GM12873 (cell line): ENCODE data around the gene FERMT2.

Experiments
- CTCF ChIP-seq: IDR thresholded peaks from 2 replicates; pipeline ENCODE4 v1.5.1; 2012; ENCODE audit warnings: low read depth, mild to moderate bottlenecking, moderate library complexity, low read length, control low read depth; ENCODE audit not compliant: insufficient read depth; ENCODE audit errors: missing control alignments

Gene FERMT2

GRCh38 chr14:52898496-52898895 lies 52.4 kb downstream of the FERMT2 start:
- no peak for TF ChIP-seq CTCF

DNA sequence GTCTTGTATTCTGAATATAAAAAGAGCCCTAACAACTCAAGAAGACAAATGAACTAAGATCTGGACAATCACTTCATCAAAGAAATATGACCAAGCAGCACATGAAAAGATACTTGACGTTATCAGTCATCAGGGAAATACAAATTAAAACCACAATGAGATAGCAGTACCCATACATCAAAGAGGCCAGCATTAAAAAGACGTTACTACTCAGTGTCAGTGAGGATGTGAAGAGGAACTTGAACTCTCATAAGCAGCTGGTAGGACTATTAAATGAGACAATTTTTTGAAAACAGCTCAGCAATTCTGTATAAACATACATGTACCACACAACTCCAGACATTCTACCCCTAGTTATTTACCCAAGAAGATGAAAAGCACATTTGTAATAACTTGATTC lies 55.9 kb downstream of the FERMT2 start:
- TF ChIP-seq CTCF = no peak

DNA sequence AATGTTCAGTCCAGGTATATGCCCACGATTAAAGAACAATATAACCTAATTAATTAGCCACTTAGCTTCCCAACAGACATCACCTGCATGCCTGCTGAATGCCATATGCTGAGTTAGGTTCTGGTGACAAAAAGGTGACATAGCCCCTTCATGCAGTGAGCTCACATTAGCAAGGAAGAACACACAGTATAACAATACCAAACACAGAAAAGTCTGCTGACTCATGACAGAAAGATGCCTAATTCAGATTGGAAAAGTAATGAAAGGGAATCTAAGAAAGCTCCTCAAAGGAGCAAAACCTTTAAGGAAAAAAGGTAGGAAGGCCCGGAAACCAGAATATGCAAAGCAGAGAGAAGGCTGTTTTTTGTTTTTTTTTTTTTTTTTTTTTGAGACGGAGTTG lies 59.0 kb downstream of the FERMT2 start:
- TF ChIP-seq CTCF = no peak

DNA sequence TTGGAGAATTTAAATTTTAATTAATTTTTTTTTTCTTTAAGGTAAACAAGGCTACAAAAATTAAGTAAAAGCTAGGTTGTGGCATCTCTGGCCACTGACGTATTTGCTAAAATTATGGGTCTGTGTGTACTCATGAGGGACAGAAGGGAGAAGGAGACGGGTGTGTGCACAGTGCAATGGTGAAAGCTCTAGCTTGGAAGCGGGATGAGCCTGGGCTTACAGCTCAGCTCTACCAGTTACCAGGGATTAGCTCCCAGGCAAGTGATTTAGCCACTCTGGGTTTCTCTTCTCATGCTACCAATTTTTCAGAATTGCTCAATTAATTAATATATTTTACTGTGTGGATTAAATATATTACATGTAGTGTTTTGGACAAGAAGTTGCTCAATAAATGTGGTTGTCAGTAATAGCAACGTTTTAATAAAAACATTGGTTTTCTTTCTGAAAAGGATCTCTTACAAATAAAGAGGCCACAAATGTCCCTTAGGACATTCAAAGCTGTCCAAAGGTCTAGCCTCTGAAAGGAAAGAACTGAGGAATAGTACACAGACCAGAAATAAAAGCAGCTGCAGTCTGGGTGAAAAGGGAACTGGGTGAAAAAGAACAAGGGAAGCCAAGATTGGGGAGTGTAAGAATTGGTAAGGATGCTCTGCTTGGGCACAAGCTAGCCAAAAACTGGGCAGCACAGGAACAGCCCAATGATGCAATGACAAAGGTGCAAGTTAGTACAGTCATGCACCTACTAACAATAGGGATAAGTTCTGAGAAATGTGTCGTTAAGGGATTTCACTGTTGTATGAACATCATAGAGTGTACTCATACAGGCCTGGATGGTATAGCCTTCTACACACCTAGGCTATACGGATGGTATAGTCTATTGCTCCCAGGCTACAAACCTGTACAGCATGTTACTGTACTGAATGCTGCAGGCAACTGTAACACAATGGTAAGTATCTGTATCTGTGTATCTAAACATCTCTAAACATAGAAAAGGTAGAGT lies 61.7 kb downstream of the FERMT2 start:
- no peak for TF ChIP-seq CTCF

GRCh38 chr14:52888159-52888558 lies 62.7 kb downstream of the FERMT2 start:
- no peak for TF ChIP-seq CTCF

DNA sequence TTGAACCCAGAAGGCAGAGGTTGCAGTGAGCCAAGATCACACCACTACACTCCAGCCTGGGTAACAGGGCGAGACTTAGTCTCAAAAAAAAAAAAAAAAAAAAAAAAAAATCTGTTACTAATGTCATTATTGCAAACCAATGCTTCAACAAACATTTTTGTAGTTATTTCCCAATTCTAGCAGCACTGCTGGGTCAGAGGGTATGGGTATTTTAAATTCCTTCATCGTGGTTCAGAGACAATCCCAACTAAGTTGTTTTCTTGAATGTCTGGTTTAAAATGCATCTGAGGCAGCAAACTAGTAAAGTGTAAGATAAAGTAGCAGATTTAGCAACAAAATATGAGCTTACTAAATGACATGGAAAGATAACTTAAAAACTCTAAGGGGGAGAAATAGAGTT lies 65.6 kb downstream of the FERMT2 start:
- no peak for TF ChIP-seq CTCF

- TF ChIP-seq CTCF = no peak
These were observed 67.2 kb downstream of the FERMT2 start for GRCh38 chr14:52883658-52884057.
